GM19467 (cell line): Measurements from ENCODE around the gene STK33.
"Not testable (repeated sequence)": the region's sequence is repeated elsewhere in the genome, so short reads cannot be mapped to it uniquely, and the experiment has no call there.

Experiments used
- ATAC-seq: cut with Tn5 transposase; IDR thresholded peaks from one replicate; pipeline ENCODE4 v1.9.1; 2021; ENCODE audit warnings: mild to moderate bottlenecking, moderate library complexity; ENCODE audit not compliant: unreplicated experiment

The STK33 gene

DNA sequence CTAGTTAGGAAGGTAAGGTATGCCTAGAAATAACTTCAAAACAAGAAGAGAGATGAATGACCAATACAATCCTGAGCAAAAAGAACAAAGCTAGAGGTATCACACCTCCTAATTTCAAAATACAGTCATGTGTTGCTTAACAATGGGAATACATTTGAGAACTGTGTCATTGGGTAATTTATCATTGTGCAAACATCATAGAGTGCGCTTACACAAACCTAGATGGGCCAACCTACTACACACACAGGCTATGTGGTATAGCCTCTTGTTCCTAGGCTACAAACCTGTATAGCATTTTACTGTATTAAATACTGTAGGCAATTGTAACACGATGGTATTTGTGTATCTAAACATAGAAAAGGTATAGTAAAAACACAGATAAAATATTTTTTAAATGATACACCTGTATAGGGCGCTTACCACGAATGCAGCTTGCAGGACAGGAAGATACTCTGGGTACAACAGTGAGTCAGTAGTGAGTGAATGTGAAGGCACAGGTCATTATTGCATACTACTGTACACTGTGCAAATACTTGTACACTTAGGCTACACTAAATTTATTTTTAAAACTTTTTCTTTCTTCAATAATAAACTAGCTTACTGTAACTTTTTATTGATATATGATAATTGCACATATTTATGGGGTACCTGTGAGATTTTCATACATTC lies 48.2 kb downstream of the STK33 start:
- ATAC-seq, result no peak

DNA sequence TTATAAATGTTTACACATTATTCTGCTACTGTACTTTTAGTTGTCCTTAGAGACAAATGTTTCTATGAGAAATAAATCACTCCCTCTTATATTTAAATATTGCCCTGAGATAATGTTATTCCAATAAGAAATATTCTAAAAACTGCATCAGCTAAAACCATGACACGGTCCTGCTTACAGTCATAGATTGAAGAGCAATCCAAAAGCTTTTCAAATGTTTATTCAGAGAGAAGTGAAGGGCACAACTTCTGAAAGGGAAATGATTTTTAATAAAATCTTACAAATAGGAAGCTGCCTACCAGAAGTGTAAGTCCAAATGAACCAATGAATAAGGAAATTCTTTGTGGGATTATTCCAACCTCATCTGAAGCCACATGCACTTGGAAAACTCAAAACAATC lies 49.2 kb downstream of the STK33 start:
- no peak for ATAC-seq

DNA sequence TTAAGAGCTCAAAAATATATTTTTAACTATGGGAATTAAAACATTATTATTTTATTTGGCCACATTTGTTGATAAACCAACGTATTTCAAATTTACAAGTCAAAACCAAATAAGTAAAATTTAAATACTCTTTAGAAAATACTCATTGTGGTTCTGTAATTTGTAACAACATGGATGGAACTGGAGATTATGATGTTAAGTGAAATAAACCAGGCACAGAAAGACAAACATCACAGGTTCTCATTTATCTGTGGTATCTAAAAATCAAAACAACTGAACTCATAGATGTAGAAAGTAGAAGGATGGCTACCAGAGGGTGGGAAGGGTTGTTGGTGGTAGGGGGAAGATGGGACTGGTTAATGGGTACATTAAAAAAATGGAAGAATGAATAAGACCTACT lies 50.8 kb downstream of the STK33 start:
- no peak for ATAC-seq

DNA sequence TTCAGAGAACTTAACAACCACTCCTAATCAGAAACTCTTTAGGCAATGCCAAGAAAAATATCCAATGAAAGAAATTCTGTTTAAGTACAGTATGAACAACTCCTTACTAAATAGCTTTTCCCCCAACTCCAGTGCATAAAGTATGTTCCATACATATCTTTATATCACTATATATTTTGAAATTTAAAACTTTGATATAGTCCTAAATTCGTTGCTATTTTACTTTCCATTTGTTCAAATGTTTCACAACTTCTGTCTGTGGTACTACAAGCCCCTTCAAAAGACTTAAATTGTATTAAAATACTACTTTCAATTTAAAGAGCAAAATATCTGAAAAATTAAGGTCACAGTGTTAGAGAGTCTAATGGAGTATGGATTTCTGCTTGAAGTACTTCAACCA lies 52.6 kb downstream of the STK33 start:
- no peak for ATAC-seq

DNA sequence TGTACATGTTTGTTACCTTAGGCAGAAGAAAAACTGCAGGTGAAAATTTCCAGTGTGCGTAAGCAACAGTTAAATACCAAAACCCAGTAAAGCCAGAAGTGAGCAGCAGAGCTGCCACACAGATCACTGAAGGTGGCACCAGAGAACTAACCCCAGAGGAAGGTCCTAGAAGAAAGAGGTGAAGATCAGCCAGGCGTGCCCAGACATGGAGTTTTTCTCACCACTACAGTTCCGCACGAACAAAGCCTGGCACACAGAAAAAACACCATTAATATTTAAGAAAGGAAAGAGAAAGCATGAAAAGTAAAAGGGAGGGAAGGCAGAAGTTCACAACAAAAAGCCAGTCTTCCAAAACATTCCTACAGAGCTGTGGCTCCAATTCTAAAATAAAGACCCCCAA lies 60.7 kb downstream of the STK33 start:
- ATAC-seq, result peak; percentile 60

DNA sequence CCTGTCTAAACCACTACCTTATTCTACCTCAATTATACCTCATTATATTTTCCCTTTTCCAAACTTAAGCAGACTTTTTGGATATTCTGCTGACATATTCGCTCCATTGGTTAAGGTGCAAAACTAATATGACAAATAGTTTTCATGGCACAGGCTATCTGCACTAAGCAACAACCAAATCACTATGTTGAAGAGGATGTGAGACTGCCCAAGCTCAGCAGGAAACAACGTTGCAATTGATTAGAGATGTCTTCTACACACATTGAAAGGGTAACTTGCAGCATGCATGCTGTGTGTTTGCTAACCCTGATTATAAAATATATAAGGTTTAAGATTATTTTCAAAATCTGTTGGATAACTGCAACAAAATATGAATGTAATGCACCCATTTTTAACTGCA lies 61.6 kb downstream of the STK33 start:
- ATAC-seq, result peak; percentile 62

DNA sequence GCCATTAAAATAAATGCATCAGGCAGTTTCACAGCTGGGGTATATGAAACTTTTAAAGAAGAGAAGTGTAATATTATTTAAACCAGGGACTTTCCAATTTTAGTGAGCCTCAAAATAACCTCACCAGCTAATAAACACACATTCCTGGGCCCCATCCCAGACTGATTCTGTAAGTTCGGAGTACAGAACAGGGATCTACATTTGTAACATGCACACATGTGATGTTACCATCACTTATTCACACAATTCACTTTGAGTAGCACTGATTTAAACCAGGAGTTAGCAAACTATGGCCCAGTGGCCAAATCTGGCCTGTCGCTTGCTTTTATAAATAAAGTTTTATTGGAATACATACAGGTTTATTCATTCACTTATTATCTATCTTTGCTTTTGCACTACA lies 62.0 kb downstream of the STK33 start:
- no peak for ATAC-seq

DNA sequence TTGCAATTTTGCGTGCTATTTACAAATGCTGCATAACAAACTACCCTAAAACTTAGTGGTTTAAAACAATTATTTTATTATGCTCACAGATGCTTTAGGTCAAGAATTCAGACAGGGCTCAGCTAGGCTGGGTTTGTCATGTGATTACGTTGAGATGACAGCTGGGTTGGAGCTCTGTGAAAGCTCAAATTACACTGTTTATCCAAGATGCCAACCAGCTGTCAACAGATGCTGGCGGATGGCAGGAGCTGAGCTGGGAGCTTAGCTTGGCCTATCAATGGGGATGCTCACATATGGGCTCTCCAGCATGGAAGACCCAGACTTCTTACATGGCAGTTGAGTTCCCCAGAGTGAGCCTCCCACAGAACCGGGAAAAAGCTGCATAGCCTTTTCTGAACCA lies 62.7 kb downstream of the STK33 start:
- no peak for ATAC-seq

DNA sequence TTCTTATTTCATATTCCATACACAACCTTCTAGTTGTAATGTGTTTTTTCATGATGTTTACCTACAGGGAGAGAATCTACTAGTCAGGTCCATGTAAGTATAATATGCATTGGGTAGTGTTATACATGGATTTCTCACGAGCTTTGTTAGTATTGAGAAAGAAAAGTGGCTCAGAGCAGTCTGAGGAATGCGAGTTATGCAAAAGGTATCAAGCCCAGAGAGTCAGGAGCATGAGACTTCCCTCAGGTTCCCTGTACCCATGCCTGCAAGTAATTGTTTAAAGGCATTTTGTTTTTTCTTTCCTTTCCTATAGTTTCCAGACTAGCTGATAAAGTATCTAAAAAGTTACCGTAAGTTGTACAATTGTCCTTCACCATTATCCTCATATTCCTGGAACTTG lies 66.1 kb downstream of the STK33 start:
- no peak for ATAC-seq

DNA sequence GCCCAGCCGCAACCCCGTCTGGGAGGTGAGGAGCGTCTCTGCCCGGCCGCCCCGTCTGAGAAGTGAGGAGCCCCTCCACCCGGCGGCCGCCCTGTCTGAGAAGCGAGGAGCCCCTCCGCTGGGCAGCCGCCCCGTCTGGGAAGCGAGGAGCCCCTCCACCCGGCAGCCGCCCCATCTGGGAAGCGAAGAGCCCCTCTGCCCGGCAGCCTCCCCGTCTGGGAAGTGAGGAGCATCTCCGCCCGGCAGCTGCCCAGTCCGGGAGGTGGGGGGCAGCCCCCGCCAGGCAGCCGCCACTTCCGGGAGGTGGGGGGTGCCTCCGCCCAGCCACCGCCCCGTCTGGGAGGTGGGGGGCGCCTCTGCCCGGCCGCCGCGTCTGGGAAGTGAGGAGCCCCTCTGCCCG lies 70.6 kb downstream of the STK33 start:
- ATAC-seq, result no peak

DNA sequence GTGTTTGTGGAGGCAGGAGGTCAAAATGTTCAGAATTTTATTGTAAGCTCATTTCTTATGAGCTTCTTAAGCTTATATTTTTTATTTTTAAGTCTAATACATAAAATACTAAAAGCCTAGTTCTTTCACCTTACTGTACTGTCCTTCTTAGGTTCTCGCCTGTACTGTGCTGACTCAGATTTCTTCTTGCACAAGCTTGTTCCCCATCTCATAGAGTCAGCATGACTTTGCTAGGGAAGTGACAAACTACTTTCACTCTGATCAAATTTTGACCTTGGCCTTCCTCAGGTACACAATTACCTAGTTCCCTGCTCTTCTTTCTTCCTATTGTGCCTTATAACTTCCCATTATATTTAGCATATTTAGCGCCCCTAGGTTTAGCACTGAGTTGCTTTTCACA lies 81.5 kb downstream of the STK33 start:
- ATAC-seq, result no peak

DNA sequence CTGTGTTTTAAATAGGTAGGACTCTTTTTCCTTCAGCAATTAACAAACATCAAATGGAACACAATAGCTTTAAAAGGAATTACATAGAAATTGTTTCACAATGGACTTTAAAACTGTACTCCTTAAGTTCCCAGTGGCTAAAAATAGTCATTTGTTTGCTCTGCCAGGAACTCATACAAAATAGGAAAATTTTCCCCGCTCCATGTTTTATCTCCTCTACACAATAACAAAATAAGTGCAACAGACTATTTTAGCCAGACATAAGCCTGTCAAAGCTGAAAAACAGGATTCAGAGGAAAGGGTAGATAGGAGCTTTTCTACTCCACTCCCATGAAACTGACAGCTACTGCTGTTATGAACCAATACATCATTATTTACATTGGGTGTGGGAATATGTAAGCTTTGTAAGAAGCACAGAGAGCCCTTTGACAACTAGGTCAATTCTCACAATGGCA lies 90.1 kb downstream of the STK33 start:
- ATAC-seq, result no peak

DNA sequence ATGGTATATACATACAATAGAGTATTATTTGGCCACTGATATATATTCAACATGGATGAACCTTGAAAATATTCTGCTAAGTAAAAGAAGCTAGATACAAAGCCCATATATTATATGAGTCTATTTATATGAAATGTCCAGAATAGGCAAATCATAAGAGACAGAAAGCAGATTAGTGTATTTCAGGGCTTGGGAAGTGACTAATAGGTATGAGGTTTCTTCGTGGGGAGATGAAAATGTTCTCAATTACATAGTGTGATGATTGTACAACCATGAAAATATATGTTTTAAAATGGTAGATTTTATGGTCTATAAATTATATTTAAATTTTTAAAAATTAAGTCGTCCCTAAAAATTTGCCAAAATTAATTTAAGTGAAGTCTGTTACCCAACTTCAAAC lies 92.2 kb downstream of the STK33 start:
- ATAC-seq, result no peak

DNA sequence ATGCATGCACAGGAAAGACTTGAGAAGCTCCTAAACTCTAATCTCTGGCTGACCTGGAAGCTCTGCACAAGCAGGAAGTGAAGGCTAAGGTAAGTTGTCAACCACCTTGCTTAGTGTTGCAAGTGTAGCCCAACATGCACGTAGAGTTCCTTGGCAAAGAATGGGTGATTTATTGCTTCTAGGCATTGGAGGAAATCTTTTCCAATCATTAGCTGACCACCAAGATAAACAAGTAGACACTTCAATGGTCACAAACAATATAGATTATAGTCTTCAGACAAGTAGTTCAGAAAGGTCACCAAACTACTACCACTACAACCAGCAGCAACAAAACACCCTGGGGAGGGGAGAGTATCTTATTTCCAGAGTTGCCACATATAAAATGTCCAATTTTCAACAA lies 105.6 kb downstream of the STK33 start:
- ATAC-seq, result no peak

DNA sequence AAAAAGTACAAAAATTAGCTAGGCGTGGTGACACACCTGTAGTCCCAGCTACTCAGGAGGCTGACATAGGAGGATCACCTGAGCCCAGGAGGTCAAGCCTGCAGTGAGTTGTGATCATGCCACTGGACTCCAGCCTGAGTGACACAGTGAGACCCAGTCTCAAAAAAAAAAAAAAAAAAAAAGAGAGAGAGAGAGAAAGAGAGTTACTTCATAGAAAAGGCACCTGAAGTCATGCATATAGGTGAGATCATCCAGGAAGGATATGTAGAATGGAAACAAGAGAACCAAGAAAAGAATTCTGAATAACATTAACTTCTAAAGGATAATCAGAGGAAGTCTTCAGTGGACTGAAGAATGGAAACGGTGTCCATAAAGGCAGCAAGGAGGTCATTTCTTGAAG lies 106.8 kb downstream of the STK33 start:
- no peak for ATAC-seq

DNA sequence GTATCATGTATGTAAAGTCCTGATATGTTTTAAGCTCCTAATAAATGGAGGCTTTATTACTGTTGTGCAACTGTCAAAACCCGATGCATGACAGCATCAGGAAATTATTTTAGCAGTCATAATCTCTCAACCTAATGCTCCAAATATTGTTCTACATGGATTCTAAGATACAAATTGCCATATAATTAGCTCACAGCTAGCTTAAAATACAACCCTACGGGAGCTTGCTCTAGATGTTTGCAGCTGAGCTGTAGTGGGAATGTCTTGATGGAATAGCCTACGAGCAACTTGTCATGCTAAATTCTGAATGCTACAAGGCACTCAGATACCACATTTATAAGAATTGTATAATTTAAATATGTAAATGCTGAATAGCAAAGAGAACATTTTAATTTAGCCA lies 109.8 kb downstream of the STK33 start:
- no peak for ATAC-seq

DNA sequence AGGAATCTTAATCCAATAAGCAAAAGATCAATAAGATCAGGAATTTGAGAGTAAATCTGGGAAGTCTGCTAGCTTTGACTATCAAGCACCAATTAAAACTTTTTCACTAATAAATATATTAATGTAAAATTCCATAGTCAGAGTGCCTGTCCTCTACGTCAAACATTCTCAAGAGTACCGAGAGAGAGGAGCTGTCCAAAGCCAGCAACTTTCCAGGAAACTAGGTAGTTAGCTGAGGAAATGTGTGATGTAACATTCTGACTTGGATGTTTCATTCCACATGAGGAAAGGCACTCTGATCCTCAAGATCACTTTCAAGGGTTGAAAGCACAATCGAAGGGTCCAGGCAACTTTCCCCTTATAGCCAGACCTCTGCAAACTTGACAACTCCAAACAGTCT lies 113.2 kb downstream of the STK33 start:
- ATAC-seq, result no peak

DNA sequence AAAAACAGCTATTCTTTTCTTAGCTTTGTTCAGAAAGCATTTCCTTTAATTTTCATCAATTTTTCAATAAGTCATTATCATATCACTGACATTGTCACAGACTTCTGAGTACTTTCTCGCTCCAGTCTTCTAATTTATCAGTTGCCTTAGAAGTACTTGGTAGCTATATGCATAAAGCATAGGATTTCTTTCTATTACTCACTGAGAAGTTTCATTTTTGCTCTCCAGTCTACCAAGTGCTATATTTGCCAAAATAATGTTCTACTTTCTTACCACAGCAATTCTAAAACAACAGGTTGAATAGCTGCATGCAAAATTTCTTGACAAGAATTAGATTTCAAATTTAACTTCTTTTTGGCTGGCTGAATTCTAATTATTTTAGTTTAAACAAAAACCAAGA lies 116.3 kb downstream of the STK33 start:
- ATAC-seq, result peak; percentile 86

DNA sequence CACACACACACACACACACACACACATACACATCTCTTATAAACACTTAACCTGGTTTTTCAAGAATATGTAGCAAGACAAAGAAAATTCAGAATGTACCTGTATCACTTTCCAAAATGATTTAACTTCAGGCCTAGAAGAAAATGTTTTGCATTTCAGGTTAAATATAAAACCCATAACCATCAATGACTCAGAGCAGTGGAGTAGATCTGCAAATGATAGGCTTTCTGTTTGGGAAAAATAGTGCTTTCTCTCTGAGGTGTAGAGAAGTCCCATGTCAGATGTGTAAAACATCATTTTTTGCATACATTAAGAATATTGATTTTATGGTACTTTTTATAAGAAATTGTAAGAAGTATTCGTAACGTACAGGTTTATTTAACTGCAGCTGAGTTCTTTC lies 116.9 kb downstream of the STK33 start:
- no peak for ATAC-seq

DNA sequence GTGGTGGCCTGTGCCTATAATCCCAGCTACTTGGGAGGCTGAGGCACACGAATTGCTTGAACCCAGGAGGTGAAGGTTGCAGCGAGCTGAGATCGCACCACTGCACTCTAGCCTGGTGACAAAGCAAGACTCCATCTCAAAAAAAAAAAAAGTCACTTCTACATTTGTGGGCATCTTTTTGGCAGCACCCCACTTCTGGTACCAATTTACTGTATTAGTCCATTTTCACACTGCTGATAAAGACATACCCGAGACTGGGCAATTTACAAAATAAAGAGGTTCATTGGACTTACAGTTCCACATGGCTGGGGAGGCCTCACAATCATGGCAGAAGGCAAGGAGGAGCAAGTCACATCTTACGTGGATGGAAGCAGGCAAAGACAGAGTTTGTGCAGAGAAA lies 126.2 kb downstream of the STK33 start:
- ATAC-seq, result not testable (repeated sequence)

DNA sequence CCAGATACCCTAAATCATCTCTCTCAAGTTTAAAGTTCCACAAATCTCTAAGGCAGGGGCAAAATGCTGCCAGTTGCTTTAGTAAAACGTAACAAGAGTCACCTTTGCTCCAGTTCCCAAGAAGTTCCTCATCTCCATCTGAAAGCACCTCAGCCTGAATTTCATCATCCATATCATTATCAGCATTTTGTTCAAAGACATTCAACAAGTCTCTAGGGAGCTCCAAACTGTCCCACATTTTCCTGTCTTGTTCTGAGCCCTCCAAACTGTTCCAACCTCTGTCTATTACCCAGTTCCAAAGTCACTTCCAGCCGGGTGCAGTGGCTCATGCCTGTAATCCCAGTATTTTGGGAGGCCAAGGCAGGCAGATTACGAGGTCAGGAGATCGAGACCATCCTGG lies 126.7 kb downstream of the STK33 start:
- ATAC-seq, result not testable (repeated sequence)

DNA sequence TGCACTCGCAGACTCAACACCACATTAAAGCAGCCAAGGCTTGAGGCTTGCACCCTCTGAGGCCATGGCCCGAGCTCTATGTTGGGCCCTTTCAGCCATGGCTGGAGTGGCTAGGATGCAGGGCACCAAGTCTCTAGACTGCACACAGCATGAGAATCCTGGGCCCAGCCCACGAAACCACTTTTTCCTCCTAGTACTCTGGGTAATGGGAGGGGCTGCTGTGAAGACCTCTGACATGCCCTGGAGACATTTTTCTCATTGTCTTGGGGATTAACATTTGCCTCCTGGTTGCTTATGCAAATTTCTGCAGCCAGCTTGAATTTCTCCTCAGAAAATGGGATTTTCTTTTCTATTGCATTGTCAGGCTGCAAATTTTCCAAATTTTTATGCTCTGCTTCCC lies 127.1 kb downstream of the STK33 start:
- not testable (repeated sequence) for ATAC-seq

DNA sequence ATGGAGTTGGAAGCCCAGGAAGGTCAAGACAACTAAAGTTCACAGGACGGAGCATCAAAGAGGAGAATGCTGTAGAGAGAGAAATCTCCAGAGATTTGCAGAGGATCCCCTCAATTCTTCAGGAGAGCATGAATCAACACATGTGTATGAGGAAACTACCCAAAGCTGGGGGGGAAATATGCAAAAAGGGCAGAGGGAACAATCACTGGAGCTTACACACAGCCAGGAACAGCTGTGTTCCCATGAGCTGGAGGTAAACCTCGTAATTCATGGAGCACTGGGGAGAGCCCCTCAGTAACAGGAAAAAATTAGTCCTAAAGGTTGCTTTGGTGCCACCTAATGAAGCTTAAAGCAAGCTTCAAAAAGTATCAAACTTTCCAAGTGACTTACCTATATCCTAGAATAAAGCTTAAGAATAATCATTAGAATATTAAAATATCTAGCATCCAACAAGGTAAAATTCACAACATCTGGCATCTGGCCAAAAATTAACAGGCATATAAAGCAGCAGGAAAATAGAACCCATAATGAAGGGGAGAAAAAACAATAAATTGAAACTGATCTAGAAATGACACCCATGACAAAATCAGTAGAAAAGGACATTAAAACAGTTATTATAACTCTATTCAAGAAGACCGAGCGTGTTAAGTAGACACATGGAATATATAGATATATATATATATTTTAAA lies 134.2 kb downstream of the STK33 start:
- ATAC-seq, result no peak
